Stimulated activated CD4-positive, alpha-beta T cell treated with anti-CD3 and anti-CD28 coated beads, TNF-alpha, amount 100 ng/mL, for 48 hours (primary cell): ENCODE measurements around the gene PDE2A.
A peak's percentile ranks its signal among the peaks of the same experiment; 100 is the strongest.

Experiments used
- DNase-seq, 3 donors: peaks; one replicate each; pipeline ENCODE4 v3.0.0-alpha.2; 2020; ENCODE audit warnings: low read depth in 3 of 3

Gene PDE2A

GRCh38 chr11:72657411-72658100 lies 16.7 kb downstream of the PDE2A start:
- DNase-seq: no peak

GRCh38 chr11:72655896-72656464 lies 18.2 kb downstream of the PDE2A start:
- DNase-seq: no peak

- DNase-seq: no peak
These were observed 19.2 kb downstream of the PDE2A start for GRCh38 chr11:72655014-72655413.

GRCh38 chr11:72653649-72654048 lies 20.6 kb downstream of the PDE2A start:
- no peak for DNase-seq

DNA sequence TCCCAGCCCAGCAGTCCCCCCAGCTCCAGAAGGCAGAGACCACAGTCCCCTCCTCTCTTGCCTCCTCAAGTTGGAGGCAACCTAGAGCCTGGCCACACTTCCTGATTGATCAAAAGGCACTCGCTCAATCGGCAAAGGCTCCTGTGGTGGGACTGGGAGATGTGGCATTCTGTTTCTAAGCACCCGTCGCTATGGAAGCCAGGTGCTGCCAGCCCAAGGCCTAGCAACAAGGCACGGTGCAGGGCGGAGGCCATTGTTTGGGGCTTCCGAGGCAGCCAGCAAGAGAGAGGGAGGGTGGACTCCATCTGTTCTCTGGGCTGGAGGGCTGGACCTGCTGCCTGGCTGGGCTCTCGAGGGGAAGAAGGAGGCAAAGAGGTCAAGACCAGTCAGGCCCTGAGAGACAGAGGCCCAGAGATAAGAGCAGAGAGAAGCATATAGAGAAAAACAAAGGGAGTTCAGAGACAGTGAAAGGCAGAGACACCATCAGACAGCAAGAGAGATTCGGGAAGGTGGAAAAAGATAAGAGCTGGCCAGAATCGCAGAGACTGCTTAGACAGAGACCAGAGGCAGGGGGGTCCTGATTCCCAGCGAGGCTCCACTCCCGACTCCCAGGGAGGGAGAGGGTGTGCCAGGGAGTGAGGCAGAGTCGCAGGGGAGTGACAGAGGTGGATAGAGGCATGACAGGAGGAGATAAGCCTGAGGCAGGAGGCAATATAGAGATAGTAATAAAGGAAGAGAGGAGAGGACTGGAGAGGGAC lies 21.2 kb downstream of the PDE2A start:
- DNase-seq: no peak

- no peak for DNase-seq
These were observed 22.1 kb downstream of the PDE2A start for GRCh38 chr11:72652133-72652532.

GRCh38 chr11:72649215-72649976 lies 24.8 kb downstream of the PDE2A start:
- no peak for DNase-seq

- no peak for DNase-seq
These were observed 25.7 kb downstream of the PDE2A start for GRCh38 chr11:72648384-72649136.

DNA sequence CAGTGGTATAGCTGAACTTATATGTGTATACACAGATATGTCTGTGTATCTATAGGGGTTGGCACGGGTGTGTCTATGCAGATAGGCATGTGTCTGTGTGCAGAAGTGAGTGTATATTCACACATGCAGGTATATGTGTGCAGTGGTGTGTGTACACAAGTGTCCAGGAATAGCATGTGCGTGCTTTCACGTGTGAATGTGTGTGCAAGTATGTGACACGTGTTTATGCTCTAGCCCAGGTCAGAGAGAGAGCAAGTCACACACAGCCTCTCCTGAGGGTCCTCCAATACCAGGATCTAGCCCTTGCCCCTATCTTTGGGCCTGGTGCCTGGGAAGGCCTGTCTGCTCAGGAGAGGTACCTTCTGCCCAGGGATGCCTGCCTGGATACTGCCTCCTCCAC lies 26.3 kb downstream of the PDE2A start:
- DNase-seq: no peak

DNA sequence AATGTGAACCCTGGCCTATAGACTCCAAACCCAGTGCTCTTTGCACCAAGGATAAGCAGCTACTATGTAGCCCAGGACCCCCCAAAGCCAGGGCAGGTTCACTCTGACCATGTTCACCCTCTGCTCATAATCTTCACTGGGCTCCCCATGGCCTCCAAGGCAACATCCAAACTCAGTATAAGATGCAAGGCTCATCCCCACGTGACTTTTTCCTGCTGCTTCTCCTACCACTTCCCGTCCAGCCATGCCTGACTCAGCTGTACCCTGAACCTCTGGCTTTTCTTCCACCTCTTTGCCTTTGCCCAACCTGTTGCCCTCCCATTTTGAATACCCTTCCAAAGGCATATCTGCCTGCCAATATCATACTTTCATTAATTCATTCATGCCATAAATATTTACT lies 27.8 kb downstream of the PDE2A start:
- DNase-seq: no peak

DNA sequence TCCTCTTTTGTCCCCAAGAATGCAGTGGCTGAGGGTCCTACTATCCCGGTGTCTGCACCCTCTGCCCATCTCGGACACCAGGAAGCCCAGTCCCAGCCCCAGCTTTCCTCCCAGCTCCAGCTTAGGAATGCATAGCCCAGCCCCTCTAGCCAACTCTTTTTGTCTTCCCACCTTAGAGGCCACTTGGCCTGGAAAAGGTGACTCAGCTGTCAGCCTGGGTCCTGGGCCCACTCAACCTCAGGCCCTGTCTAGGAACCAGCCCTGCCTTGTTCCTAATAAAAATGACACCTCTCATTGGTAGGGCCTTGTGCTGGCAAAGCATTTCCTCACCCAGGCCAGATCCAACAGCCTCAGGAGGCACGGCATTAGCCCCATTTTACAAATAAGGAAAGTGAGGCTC lies 28.2 kb downstream of the PDE2A start:
- DNase-seq: no peak

DNA sequence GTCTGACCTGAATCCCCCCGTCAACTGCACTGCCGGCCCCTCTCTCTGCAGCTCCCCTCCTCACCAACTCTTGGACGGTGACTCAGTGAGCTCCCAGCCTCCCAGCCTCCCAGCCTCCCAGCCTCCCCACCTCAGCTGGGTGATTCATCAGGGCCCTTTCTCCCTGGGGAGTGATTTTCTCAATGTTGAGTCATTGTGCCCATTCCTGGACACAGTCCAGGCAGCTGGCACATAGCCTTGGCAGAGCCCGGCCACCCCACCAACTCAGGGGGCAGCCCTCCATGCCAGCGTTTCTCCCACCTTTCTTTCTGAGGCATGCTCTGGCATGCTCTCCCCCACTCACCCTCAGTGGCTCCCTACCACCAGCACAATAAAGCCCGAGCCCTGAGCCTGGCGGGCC lies 30.7 kb downstream of the PDE2A start:
- DNase-seq: no peak

DNA sequence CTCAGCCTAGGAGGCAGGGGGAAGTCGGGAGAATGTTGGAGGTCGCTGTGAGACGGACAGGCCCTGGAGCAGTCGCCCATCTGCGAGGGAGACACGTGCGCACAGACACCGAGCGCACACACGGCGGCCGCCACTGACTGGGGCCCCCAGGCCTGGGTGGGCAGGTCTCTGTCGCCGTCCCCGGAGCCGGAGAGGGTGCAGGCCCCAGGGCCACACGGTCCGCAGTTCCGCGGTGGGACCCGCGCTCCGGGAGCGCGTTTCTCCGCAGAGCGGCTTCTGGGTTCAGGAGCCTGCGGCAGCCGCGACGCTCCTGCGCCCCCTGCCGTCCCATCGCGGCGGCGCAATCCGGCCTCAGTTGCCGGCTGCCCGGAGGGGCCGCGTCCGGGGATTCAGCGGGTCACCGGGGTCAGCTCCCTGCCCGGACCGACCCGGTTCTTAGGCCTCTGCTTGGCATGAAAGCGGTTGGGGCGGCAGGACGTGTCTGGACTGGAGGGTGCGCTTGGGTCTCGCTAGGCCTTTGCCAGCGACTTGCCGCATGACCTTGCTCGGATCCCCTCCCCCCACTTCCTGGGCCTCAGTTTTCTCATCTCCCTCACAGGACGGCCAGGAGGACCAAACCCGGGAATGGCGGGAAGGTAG lies 31.2 kb downstream of the PDE2A start:
- DNase-seq: peak; percentile 25 to 50 (median 33)

DNA sequence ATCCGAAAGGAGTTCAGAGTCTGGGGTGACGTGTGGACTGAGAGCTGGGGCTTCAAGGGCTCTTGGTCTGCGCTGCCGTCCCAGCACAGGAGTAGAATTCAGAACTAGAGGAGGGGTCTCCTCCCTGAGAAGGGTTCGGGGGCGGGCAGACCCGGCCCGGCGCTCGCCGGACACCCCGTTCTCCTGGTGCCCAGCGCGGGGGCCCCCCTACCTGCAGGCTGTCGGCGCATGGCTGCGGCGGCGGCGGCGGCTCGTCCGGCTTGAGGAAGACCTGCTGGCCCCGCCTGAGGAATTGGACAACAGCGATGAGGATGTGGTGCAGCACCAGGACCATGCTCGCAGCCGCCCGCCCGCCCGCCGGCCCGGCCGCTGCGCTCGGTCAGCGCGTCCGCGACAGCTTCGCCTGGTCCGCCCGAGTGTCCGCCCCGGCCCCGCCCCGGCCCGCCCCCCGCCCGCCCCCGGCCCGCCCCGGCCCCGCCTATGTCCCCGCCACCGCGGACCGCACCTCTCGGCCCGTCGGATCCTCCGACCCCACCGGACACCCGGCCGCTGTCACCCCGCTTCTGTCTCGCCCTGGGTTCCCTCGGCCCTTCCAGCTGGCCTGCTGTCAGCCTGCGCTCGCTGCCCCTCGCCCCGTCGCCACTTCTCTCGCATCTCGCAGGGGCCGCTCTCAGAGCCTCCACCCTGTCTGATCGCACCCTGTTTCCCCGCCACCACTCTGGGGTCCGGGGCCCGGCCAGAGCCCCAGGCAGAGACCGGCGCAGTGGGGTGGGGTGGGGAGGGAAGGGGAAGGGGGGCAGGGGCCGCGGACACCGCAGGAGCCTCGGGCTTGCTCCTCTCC lies 32.0 kb downstream of the PDE2A start:
- DNase-seq: no peak

DNA sequence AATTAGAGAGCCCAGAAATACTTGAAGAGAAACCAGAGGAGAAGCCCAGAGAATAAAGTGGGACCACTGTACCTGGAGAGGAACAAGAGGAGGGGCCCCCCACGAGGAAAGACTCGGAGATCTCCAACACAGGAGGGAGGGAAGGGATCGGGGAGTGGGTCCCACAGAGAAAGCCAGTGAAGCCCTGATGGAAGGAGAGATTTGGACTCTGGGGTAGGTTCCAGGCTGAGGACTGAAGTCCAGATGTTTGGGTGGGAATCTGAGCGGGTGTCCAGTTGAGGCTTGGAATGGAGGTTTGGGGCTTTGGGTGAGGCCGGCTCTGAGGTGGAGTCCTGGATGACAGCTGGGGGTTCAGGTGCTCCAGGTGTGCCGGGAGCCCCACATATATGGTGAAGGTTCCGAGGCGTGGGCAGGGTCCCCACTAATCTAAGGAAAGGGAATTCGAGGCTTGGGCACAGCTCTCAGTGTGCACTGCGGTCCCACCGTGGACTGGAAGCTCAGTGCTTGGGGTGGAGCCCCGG lies 32.6 kb downstream of the PDE2A start:
- DNase-seq: no peak

GRCh38 chr11:72639502-72640375 lies 34.5 kb downstream of the PDE2A start:
- no peak for DNase-seq

- no peak for DNase-seq
These were observed 36.3 kb downstream of the PDE2A start for GRCh38 chr11:72637926-72638325.

DNA sequence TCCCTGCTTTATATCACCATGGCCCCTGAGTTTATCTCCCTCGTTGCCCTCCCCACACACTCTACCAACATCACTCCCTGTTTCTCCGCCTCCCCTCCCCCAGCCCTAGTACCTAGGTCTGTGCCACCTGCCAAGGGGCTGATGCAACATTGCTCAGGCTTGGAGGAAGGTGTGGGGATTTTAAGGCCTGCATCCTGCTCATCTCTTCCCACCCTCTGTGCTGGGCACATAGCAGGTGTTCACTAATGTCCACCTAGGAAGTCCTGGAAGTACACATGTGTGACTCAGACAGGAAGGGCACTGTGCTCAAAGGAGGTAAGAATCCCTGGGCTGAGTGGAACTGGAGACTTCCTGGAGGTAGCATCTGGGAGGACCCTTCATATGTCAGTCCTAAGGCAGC lies 37.0 kb downstream of the PDE2A start:
- no peak for DNase-seq

GRCh38 chr11:72636376-72636775 lies 37.8 kb downstream of the PDE2A start:
- no peak for DNase-seq
